K562 (cell line): ENCODE measurements around the gene CALM1. TPM values are rescaled to one million over a fixed set of nuclear protein-coding genes. Genes with fewer than 3 reads are reported as not detected.

Experiments used
- CHD7 ChIP-seq: fragments of 200-600 bp; sonication (generic); IDR thresholded peaks from one replicate; pipeline ENCODE4 v1.6.1; 2012; ENCODE audit warnings: mild to moderate bottlenecking, low read depth, low read length, inconsistent platforms
- MTA1 ChIP-seq: fragments of 450-650 bp; IDR thresholded peaks from 2 replicates; pipeline ENCODE4 v1.6.1; 2017; ENCODE audit warnings: borderline replicate concordance
- PHF8 ChIP-seq: fragments of 200-600 bp; sonication (generic); IDR thresholded peaks from 2 replicates; pipeline ENCODE4 v1.6.1; 2012; ENCODE audit warnings: mixed run types, mild to moderate bottlenecking, inconsistent platforms, low read length, moderate library complexity, borderline replicate concordance
- RBM17 ChIP-seq: fragments of 200-400 bp; formaldehyde crosslinking; IDR thresholded peaks from 2 replicates; pipeline ENCODE4 v1.6.1; 2017; ENCODE audit warnings: low read depth, mild to moderate bottlenecking, low read length, borderline replicate concordance
- SAP30 ChIP-seq: fragments of 200-600 bp; sonication (generic); IDR thresholded peaks from 2 replicates; pipeline ENCODE4 v1.6.1; 2012; ENCODE audit warnings: borderline replicate concordance, low read depth, mild to moderate bottlenecking, moderate library complexity, low read length, control low read depth, inconsistent platforms; ENCODE audit not compliant: insufficient read depth, poor library complexity, severe bottlenecking
- ZNF407 ChIP-seq: fragments of 450-650 bp; IDR thresholded peaks from 2 replicates; pipeline ENCODE4 v1.6.1; 2016; ENCODE audit warnings: low read depth
- ZNF41 ChIP-seq: fragments of 250-450 bp; sonication (Bioruptor Pico); conservative IDR thresholded peaks from 2 replicates; pipeline ENCODE4 v1.4.0; 2020; ENCODE audit warnings: mild to moderate bottlenecking
- polyA plus RNA-seq, 8 experiments: library from polyadenylated mRNA; depleted of rRNA in 4 of 8; stranded (reverse) in 5 of 8; unstranded in 3 of 8; fragments of >200 nt; fragmentation: Nextera tagmentation in 2 of 8; fragmentation: Illumina TruSeq in 1 of 8; extraction: Ambion mirVana in 2 of 8; extraction: Trizol in 1 of 8; gene quantifications; 2 replicates each; pipeline versions ENCODE4 v1.2.1 to v1.2.3, GENCODE V29; 2011 to 2014; ENCODE audit warnings: inconsistent platforms in 1 of 8, missing spikeins in 1 of 8
- total RNA-seq, 7 experiments: library from RNA; depleted of rRNA in 6 of 7; stranded (reverse); fragments of >200 nt in 6 of 7; fragmentation: Illumina TruSeq in 2 of 7; extraction: Trizol in 2 of 7; gene quantifications; 2 replicates each; pipeline versions ENCODE4 v1.2.1 to v1.2.3, GENCODE V29; 2011 to 2021; ENCODE audit warnings: low replicate concordance in 1 of 7

Gene CALM1
- total and polyA plus RNA-seq, 9 of the 15 experiments (the other 6 are each of a cell fraction or from before 2014, with no cell fraction given): 48.0 to 269 (median 158) TPM

- TF ChIP-seq MTA1 (no peak), ZNF407 (no peak), ZNF41 (CRISPR knock-in tag) (no peak), SAP30 (no peak), RBM17 (no peak), CHD7 (no peak), PHF8 (peak; percentile 75)
These were observed 13.6 kb upstream of the CALM1 start (continued) for GRCh38 chr14:90383126-90383730.
